ENCODE data around the gene KPNA6. TPM values are rescaled to one million over a fixed set of nuclear protein-coding genes. Genes with fewer than 3 reads are reported as not detected.
A peak's percentile ranks its signal among the peaks of the same experiment; 100 is the strongest.

KPNA6 gene
- total and polyA plus RNA-seq, 9 of the 15 experiments (the other 6 are each of a cell fraction or from before 2014, with no cell fraction given), result 20.1 to 54.6 (median 32.2) TPM

DNA sequence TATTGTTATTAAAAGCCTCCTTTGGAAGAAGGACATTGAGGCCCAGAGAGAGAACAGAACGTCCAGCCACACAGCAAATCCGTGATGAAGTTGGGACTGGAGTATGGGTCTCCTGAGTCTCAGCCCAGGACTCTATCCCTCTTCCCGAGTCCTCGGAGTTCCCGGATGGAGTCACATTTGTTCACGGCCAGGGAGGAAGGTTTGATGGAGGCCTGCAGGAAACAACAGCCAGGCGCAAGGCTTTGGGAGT lies 71.3 kb downstream of the KPNA6 start (continued):
- TF ChIP-seq, protein P1, sequence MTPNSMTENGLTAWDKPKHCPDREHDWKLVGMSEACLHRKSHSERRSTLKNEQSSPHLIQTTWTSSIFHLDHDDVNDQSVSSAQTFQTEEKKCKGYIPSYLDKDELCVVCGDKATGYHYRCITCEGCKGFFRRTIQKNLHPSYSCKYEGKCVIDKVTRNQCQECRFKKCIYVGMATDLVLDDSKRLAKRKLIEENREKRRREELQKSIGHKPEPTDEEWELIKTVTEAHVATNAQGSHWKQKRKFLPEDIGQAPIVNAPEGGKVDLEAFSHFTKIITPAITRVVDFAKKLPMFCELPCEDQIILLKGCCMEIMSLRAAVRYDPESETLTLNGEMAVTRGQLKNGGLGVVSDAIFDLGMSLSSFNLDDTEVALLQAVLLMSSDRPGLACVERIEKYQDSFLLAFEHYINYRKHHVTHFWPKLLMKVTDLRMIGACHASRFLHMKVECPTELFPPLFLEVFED (CRISPR knock-in tag; conservative IDR thresholded peaks at IDR 0.05), result peak; percentile 70; the same call in 1 of the 2 replicates
- TF ChIP-seq SMAD3 (CRISPR knock-in tag; conservative IDR thresholded peaks at IDR 0.05) (0 out of 2 replicates have a peak, but pooled peaks have one; percentile 54), ZSCAN29 (IDR thresholded peaks at IDR 0.05) (no peak), RBBP5 (IDR thresholded peaks at IDR 0.05; ENCODE audit: borderline replicate concordance, insufficient read depth, low read length, poor library complexity, severe bottlenecking) (no peak), GTF2F1 (IDR thresholded peaks at IDR 0.05; ENCODE audit: low read depth, low read length) (no peak), CBX2 (IDR thresholded peaks at IDR 0.05; ENCODE audit: insufficient read depth, low read length, poor library complexity, severe bottlenecking) (no peak), NR2C1 (IDR thresholded peaks at IDR 0.05) (no peak), NR2C1 (tag; IDR thresholded peaks at IDR 0.05) (peak; percentile 64), RAD51 (IDR thresholded peaks at IDR 0.05; ENCODE audit: borderline replicate concordance, low read depth) (no peak), ZNF444 (CRISPR knock-in tag; IDR thresholded peaks at IDR 0.05) (no peak; the same call in 1 of the 2 replicates), PYGO2 (tag; IDR thresholded peaks at IDR 0.05) (no peak), ZNF217 (CRISPR knock-in tag; IDR thresholded peaks at IDR 0.05) (no peak), TCFL5 (CRISPR knock-in tag; conservative IDR thresholded peaks at IDR 0.05) (no peak), RBM15 (IDR thresholded peaks at IDR 0.05; ENCODE audit: insufficient read depth, low read length) (no peak), JUND (IDR thresholded peaks at IDR 0.05; ENCODE audit: borderline replicate concordance, low read depth, low read length) (no peak), JUND (tag; IDR thresholded peaks at IDR 0.05; ENCODE audit: borderline replicate concordance, low read depth, low read length) (no peak), DDX20 (tag; IDR thresholded peaks at IDR 0.05; ENCODE audit: low read depth) (peak; percentile 67; the same call in 1 of the 2 replicates)
- TF ChIP-seq, protein P2, sequence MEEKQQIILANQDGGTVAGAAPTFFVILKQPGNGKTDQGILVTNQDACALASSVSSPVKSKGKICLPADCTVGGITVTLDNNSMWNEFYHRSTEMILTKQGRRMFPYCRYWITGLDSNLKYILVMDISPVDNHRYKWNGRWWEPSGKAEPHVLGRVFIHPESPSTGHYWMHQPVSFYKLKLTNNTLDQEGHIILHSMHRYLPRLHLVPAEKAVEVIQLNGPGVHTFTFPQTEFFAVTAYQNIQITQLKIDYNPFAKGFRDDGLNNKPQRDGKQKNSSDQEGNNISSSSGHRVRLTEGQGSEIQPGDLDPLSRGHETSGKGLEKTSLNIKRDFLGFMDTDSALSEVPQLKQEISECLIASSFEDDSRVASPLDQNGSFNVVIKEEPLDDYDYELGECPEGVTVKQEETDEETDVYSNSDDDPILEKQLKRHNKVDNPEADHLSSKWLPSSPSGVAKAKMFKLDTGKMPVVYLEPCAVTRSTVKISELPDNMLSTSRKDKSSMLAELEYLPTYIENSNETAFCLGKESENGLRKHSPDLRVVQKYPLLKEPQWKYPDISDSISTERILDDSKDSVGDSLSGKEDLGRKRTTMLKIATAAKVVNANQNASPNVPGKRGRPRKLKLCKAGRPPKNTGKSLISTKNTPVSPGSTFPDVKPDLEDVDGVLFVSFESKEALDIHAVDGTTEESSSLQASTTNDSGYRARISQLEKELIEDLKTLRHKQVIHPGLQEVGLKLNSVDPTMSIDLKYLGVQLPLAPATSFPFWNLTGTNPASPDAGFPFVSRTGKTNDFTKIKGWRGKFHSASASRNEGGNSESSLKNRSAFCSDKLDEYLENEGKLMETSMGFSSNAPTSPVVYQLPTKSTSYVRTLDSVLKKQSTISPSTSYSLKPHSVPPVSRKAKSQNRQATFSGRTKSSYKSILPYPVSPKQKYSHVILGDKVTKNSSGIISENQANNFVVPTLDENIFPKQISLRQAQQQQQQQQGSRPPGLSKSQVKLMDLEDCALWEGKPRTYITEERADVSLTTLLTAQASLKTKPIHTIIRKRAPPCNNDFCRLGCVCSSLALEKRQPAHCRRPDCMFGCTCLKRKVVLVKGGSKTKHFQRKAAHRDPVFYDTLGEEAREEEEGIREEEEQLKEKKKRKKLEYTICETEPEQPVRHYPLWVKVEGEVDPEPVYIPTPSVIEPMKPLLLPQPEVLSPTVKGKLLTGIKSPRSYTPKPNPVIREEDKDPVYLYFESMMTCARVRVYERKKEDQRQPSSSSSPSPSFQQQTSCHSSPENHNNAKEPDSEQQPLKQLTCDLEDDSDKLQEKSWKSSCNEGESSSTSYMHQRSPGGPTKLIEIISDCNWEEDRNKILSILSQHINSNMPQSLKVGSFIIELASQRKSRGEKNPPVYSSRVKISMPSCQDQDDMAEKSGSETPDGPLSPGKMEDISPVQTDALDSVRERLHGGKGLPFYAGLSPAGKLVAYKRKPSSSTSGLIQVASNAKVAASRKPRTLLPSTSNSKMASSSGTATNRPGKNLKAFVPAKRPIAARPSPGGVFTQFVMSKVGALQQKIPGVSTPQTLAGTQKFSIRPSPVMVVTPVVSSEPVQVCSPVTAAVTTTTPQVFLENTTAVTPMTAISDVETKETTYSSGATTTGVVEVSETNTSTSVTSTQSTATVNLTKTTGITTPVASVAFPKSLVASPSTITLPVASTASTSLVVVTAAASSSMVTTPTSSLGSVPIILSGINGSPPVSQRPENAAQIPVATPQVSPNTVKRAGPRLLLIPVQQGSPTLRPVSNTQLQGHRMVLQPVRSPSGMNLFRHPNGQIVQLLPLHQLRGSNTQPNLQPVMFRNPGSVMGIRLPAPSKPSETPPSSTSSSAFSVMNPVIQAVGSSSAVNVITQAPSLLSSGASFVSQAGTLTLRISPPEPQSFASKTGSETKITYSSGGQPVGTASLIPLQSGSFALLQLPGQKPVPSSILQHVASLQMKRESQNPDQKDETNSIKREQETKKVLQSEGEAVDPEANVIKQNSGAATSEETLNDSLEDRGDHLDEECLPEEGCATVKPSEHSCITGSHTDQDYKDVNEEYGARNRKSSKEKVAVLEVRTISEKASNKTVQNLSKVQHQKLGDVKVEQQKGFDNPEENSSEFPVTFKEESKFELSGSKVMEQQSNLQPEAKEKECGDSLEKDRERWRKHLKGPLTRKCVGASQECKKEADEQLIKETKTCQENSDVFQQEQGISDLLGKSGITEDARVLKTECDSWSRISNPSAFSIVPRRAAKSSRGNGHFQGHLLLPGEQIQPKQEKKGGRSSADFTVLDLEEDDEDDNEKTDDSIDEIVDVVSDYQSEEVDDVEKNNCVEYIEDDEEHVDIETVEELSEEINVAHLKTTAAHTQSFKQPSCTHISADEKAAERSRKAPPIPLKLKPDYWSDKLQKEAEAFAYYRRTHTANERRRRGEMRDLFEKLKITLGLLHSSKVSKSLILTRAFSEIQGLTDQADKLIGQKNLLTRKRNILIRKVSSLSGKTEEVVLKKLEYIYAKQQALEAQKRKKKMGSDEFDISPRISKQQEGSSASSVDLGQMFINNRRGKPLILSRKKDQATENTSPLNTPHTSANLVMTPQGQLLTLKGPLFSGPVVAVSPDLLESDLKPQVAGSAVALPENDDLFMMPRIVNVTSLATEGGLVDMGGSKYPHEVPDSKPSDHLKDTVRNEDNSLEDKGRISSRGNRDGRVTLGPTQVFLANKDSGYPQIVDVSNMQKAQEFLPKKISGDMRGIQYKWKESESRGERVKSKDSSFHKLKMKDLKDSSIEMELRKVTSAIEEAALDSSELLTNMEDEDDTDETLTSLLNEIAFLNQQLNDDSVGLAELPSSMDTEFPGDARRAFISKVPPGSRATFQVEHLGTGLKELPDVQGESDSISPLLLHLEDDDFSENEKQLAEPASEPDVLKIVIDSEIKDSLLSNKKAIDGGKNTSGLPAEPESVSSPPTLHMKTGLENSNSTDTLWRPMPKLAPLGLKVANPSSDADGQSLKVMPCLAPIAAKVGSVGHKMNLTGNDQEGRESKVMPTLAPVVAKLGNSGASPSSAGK (IDR thresholded peaks at IDR 0.05), result no peak
